Subcutaneous adipose tissue (tissue), 4 donors: Measurements from ENCODE around the gene MARS1. TPM values are rescaled to one million over a fixed set of nuclear protein-coding genes. Genes with fewer than 3 reads are reported as not detected.

Source experiments
- total RNA-seq, 4 donors: library from RNA; depleted of rRNA; stranded (reverse); fragments of >200 nt; gene quantifications; one replicate each; pipeline ENCODE4 v1.1.0, GENCODE V29; 2016
- TF ChIP-seq, protein P1 (sequence below): fragments of 450-650 bp; IDR thresholded peaks from one replicate; pipeline ENCODE4 v1.5.1; 2016; ENCODE audit warnings: low read depth, mild to moderate bottlenecking, control low read depth, antibody characterized with exemption, moderate library complexity

The MARS1 gene
- total RNA-seq, 4 donors from 2014 or later: 43.4 to 86.9 (median 47.5) TPM

DNA sequence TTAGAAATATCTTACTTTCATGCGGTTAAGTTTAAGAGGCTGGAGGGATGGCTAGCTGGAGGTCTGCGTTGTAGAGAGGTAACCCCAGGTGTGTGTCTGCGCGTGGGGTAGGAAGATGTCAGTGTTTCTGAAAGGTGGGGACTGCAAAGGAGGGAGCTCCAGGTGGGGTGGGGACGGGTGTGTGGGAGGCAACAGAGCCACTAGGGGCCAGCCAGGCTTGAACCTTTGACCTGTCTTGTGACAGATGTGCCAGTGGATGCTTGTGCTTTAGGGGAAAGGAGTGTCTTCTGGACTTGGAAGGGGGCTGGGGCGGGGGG, 27.4 kb upstream of the MARS1 start:
- TF ChIP-seq, protein P1, sequence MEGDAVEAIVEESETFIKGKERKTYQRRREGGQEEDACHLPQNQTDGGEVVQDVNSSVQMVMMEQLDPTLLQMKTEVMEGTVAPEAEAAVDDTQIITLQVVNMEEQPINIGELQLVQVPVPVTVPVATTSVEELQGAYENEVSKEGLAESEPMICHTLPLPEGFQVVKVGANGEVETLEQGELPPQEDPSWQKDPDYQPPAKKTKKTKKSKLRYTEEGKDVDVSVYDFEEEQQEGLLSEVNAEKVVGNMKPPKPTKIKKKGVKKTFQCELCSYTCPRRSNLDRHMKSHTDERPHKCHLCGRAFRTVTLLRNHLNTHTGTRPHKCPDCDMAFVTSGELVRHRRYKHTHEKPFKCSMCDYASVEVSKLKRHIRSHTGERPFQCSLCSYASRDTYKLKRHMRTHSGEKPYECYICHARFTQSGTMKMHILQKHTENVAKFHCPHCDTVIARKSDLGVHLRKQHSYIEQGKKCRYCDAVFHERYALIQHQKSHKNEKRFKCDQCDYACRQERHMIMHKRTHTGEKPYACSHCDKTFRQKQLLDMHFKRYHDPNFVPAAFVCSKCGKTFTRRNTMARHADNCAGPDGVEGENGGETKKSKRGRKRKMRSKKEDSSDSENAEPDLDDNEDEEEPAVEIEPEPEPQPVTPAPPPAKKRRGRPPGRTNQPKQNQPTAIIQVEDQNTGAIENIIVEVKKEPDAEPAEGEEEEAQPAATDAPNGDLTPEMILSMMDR: no peak

DNA sequence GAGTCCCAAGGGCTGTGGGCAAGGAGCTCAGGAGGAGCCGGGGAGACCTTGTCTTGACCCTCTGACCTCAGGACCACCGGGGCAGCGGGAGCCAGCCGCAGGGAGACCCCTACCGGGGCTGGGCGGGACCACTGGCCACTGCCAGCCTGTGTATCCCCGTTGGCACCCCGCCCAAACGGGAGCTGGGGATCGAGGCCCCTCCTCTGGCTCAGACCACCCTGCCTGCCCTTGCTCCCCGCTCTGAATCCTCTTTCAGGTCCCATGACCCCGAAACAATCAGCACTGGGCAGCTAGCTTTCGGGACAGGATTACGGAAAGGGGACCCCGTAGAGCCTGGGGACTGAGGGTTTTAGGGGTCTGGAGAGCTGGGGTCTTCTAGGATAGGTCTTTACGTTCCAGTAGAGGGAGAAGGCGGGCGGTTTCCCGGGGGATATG, 27.0 kb upstream of the MARS1 start:
- TF ChIP-seq, protein P1: no peak

DNA sequence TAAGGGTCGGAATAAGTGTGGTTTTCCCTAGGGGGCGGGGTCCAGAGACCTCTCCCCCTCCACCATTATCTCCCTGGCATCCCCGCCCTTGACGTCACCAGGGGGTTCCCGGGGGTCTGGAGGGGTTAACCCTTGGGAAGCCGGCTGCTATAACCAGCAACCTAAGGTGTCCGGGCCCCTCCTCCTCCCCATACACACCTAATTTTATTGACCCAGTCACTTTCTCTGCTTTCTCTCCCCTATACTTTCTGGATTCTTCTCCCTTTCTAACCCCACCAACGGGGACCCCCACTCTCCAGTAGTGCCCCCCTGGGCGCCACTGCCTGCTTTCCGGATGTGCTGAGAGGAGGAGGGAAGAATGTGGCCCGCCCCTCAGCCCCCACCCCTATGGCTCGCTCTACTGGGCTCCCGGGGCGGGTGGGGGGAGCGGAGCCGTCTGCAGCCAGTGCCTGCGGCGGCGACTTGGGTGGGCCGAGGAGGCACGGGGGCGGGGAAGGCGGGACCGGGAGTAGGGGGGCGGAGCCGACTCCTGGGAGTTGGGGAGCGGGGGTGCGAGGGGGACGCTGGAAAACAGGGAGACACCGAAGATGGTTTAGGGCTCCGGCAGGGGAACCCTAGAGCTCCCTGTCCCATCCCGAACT, 26.5 kb upstream of the MARS1 start:
- TF ChIP-seq, protein P1: no peak

DNA sequence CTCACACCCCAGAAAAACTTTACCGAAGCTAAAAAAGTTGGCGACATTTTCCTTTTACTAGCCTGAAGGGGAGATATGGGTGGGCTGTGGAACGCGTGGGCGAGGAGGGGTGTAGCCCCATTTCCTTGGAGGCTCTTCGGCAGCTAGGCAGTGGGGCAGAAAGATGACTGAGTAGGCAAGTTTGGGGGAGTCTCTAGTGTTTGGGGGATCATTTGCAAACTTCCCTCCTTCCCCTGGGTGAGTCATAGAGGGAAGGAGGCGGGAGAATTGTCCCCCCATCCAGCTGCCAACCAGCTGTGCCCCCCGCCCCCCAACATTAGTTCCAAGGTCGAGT, 26.0 kb upstream of the MARS1 start:
- TF ChIP-seq, protein P1: no peak

DNA sequence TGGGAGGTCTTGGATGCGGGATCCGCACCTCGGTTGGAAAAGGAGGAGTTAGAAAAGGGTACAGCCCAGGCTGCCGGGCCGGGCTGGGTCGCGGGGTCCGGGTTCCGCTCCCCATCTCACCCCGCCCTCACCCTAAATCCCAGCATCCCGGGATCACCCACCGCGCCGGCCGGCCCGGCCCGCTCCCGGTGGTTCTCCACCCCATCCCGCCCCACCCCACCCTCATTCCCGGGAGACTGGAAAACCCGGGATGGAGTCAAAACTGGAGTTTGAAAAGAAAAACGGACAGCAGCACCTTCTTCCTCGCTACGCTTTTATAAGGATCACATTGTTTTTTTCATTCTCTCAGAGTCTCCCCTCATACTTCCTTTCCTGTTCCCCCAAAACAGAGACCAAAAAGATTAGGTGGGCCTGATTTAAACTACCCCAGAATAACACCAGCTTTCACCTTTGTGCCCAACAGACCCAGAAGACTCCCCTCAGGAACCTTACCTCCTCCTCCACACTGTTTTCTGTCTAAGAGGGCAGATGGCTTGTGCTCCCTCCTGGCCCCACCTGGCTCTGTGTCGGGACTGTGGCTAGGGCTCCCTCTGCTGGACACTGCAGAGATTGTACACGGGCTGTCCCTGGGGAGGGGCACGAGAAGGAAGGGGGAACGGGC, 25.5 kb upstream of the MARS1 start:
- TF ChIP-seq, protein P1: no peak

DNA sequence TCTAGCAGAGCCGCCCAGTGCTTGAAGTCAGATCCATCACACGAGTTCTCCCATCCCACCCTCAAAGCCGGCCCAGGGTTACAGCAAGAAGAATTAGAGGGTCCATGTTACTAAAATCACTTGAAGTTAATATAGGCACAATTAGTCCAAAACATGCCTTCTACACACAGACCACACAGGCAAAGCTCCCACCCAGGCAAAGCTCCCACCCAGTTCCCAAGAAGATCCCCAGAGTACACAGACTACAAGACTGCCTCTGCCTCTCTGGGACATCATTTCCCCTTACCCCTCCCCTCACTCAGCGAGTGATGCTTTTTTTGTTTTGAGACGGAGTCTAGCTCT, 25.0 kb upstream of the MARS1 start:
- TF ChIP-seq, protein P1: no peak

DNA sequence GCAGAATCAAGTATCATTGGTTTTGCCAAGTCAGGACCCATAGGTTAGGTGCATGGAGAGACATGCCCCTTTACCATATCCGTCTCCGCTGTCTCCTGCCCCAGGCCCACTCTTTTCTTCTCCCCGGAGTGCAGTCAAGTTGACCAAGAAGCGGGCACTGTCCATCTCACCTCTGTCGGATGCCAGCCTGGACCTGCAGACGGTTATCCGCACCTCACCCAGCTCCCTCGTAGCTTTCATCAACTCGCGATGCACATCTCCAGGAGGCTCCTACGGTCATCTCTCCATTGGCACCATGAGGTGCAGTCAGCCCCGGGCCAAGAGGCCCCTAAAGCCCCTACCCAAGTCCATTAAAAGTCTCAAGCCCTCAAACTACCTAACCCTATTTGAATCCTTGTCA, 23.3 kb upstream of the MARS1 start:
- TF ChIP-seq, protein P1: no peak
